ENCODE measurements around the gene ATG13. TPM values are rescaled to one million over a fixed set of nuclear protein-coding genes. Genes with fewer than 3 reads are reported as not detected.

Gene ATG13
- total and polyA plus RNA-seq, 4 donors = 36.3 to 49.9 (median 41.2) TPM

DNA sequence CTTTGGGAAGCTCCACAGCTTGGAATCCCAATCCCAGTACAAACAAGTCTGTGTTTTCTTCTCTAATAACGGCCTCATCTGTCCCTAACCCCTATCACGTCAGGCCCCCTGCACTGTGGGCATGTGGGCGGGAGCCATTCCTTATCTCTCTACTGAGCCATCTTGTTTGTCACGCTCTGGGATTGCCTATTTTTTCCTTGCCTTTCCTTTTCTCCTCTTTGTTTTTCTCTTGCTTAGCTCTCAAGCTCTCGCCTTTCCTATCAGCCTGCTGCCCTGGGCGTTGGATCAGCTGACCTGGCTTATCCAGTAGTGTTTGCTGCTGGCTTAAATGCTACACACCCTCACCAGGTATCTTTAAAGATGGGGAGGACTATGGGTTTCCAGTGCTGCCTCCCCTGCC is 47.3 kb downstream of the ATG13 start:
- no peak for TF ChIP-seq HNF4A (conservative IDR thresholded peaks at IDR 0.05)
- TF ChIP-seq, protein P1, sequence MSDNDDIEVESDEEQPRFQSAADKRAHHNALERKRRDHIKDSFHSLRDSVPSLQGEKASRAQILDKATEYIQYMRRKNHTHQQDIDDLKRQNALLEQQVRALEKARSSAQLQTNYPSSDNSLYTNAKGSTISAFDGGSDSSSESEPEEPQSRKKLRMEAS (IDR thresholded peaks at IDR 0.05) = no peak
- 83% methylated on average over 6 of the region's 6 CpGs for WGBS
- Histone ChIP-seq H3K27me3 (ENCODE audit: control insufficient read depth in 4 of 4, insufficient read depth in 4 of 4, low read length in 3 of 4) (no peaks in the 10 kb centered on the region), H3K4me3 (ENCODE audit: low read depth in 1 of 3, low read length in 3 of 3) (no peak overlapping the region), H3K4me1 (ENCODE audit: control insufficient read depth in 4 of 4, insufficient read depth in 4 of 4, low read length in 3 of 4) (peaks cover 0 to 2% (median 2%) of the 10 kb centered on the region in 4 donors), H3K9me3 (ENCODE audit: control insufficient read depth in 4 of 4, low read length in 3 of 4) (no peaks in the 10 kb centered on the region), H3K27ac (ENCODE audit: low read depth in 1 of 2, low read length in 2 of 2) (no peak overlapping the region), H3K36me3 (ENCODE audit: control insufficient read depth in 4 of 4, insufficient read depth in 3 of 4, low read depth in 1 of 4, low read length in 3 of 4) (peaks cover 15 to 76% (median 62%) of the 10 kb centered on the region in 4 donors), H3K9ac (ENCODE audit: low read depth in 1 of 2, low read length in 2 of 2) (no peak overlapping the region)
- no peak for DNase-seq (ENCODE audit: low spot score)

DNA sequence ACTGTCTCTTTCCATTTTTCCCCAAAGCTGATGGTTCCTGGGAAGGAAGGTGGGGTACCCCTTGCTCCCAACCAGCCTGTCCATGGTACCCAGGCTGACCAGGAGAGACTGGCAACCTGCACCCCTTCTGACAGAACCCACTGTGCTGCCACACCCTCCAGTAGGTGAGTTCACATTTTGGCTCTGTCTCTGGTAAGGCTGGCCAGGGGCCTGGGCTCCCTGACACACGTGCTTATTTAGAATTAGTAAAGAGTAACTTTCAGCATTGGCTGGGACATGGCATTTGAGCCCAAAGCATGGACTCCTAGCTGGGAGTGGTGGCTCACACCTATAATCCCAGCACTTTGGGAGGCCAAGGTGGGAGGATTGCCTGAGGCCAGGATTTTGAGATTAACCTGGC is 48.0 kb downstream of the ATG13 start:
- no peak for DNase-seq (ENCODE audit: low spot score)
- WGBS = 88% methylated on average over 1 of the region's 1 CpG
- H3K36me3 ChIP-seq (ENCODE audit: control insufficient read depth in 4 of 4, insufficient read depth in 3 of 4, low read depth in 1 of 4, low read length in 3 of 4) = peaks cover 15 to 74% (median 62%) of the 10 kb centered on the region in 4 donors
- no peak overlapping the region for H3K4me3 ChIP-seq (ENCODE audit: low read depth in 1 of 3, low read length in 3 of 3)
- no peaks in the 10 kb centered on the region for H3K9me3 ChIP-seq (ENCODE audit: control insufficient read depth in 4 of 4, low read length in 3 of 4)
- H3K27me3 ChIP-seq (ENCODE audit: control insufficient read depth in 4 of 4, insufficient read depth in 4 of 4, low read length in 3 of 4) = no peaks in the 10 kb centered on the region
- TF ChIP-seq, protein P2, sequence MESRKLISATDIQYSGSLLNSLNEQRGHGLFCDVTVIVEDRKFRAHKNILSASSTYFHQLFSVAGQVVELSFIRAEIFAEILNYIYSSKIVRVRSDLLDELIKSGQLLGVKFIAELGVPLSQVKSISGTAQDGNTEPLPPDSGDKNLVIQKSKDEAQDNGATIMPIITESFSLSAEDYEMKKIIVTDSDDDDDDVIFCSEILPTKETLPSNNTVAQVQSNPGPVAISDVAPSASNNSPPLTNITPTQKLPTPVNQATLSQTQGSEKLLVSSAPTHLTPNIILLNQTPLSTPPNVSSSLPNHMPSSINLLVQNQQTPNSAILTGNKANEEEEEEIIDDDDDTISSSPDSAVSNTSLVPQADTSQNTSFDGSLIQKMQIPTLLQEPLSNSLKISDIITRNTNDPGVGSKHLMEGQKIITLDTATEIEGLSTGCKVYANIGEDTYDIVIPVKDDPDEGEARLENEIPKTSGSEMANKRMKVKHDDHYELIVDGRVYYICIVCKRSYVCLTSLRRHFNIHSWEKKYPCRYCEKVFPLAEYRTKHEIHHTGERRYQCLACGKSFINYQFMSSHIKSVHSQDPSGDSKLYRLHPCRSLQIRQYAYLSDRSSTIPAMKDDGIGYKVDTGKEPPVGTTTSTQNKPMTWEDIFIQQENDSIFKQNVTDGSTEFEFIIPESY (IDR thresholded peaks at IDR 0.05) = no peak
- peak overlapping the region in 1 of 2 donors; percentile 11 for H3K27ac ChIP-seq (ENCODE audit: low read depth in 1 of 2, low read length in 2 of 2)
- peaks cover 0 to 2% (median 0%) of the 10 kb centered on the region in 4 donors for H3K4me1 ChIP-seq (ENCODE audit: control insufficient read depth in 4 of 4, insufficient read depth in 4 of 4, low read length in 3 of 4)
- H3K9ac ChIP-seq (ENCODE audit: low read depth in 1 of 2, low read length in 2 of 2) = no peak overlapping the region

DNA sequence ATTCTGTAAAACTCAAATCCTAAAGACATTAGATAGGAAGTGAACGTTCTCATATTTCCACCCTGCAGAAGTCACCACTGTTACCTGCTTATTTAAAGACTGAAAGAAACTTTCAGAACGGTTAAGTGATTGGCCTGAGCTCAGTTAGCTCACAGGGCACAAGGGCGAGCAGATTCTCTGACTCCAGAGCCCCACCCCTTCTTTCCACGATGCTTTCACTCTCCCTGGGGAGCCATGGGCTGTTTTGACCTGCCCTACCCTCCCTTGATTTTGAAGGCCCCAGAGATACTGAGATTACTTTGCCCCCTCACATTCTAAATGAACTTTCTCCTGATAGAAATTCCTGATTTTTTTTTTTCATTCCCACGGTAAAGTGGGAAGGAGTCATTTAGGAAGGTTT is 49.2 kb downstream of the ATG13 start:
- Histone ChIP-seq H3K27ac (ENCODE audit: low read depth in 1 of 2, low read length in 2 of 2) (no peak overlapping the region), H3K4me3 (ENCODE audit: low read depth in 1 of 3, low read length in 3 of 3) (no peak overlapping the region), H3K27me3 (ENCODE audit: control insufficient read depth in 4 of 4, insufficient read depth in 4 of 4, low read length in 3 of 4) (no peaks in the 10 kb centered on the region), H3K4me1 (ENCODE audit: control insufficient read depth in 4 of 4, insufficient read depth in 4 of 4, low read length in 3 of 4) (peaks cover 0 to 2% (median 0%) of the 10 kb centered on the region in 4 donors), H3K9me3 (ENCODE audit: control insufficient read depth in 4 of 4, low read length in 3 of 4) (no peaks in the 10 kb centered on the region), H3K36me3 (ENCODE audit: control insufficient read depth in 4 of 4, insufficient read depth in 3 of 4, low read depth in 1 of 4, low read length in 3 of 4) (peaks cover 18 to 79% (median 67%) of the 10 kb centered on the region in 4 donors), H3K9ac (ENCODE audit: low read depth in 1 of 2, low read length in 2 of 2) (no peak overlapping the region)
- no peak for TF ChIP-seq SP1 (IDR thresholded peaks at IDR 0.05)
- no peak for TF ChIP-seq GABPA (IDR thresholded peaks at IDR 0.05 in 1 of 2, conservative IDR thresholded peaks at IDR 0.05 in 1 of 2)
- WGBS = 79% methylated on average over 5 of the region's 5 CpGs
- no peak for DNase-seq (ENCODE audit: low spot score)

DNA sequence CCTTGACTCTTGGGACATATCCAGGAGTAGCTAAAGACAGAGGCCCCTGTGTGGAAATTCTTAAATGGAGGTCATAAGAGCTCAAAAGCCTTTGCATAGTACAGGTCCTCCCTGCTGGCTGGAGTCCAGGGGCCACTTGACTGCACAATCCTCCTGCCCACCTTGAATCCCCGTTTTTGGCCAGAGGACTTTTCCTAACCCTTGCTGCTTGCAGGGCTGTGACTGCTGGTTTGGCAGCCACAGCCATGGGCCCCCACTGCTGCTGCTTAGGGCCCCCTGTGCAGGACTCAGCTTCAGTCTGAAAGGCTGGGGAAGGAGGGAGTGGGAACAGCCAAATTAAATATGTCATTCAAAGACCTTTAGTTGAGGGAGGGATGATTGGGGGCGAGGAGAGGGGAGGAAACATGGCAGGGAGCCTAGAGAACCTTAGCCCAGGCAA is 49.7 kb downstream of the ATG13 start:
- Histone ChIP-seq H3K9me3 (ENCODE audit: control insufficient read depth in 4 of 4, low read length in 3 of 4) (no peaks in the 10 kb centered on the region), H3K4me3 (ENCODE audit: low read depth in 1 of 3, low read length in 3 of 3) (no peak overlapping the region), H3K4me1 (ENCODE audit: control insufficient read depth in 4 of 4, insufficient read depth in 4 of 4, low read length in 3 of 4) (peaks cover 0 to 2% (median 0%) of the 10 kb centered on the region in 4 donors), H3K36me3 (ENCODE audit: control insufficient read depth in 4 of 4, insufficient read depth in 3 of 4, low read depth in 1 of 4, low read length in 3 of 4) (peaks cover 20 to 79% (median 64%) of the 10 kb centered on the region in 4 donors), H3K9ac (ENCODE audit: low read depth in 1 of 2, low read length in 2 of 2) (no peak overlapping the region), H3K27me3 (ENCODE audit: control insufficient read depth in 4 of 4, insufficient read depth in 4 of 4, low read length in 3 of 4) (no peaks in the 10 kb centered on the region), H3K27ac (ENCODE audit: low read depth in 1 of 2, low read length in 2 of 2) (no peak overlapping the region)
- no peak for DNase-seq (ENCODE audit: low spot score)
- 80% methylated on average over 2 of the region's 2 CpGs for WGBS
- TF ChIP-seq, protein P3, sequence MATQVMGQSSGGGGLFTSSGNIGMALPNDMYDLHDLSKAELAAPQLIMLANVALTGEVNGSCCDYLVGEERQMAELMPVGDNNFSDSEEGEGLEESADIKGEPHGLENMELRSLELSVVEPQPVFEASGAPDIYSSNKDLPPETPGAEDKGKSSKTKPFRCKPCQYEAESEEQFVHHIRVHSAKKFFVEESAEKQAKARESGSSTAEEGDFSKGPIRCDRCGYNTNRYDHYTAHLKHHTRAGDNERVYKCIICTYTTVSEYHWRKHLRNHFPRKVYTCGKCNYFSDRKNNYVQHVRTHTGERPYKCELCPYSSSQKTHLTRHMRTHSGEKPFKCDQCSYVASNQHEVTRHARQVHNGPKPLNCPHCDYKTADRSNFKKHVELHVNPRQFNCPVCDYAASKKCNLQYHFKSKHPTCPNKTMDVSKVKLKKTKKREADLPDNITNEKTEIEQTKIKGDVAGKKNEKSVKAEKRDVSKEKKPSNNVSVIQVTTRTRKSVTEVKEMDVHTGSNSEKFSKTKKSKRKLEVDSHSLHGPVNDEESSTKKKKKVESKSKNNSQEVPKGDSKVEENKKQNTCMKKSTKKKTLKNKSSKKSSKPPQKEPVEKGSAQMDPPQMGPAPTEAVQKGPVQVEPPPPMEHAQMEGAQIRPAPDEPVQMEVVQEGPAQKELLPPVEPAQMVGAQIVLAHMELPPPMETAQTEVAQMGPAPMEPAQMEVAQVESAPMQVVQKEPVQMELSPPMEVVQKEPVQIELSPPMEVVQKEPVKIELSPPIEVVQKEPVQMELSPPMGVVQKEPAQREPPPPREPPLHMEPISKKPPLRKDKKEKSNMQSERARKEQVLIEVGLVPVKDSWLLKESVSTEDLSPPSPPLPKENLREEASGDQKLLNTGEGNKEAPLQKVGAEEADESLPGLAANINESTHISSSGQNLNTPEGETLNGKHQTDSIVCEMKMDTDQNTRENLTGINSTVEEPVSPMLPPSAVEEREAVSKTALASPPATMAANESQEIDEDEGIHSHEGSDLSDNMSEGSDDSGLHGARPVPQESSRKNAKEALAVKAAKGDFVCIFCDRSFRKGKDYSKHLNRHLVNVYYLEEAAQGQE (IDR thresholded peaks at IDR 0.05) = no peak
- no peak for TF ChIP-seq EGR1 (IDR thresholded peaks at IDR 0.05; ENCODE audit: low read depth in 2 of 2)
- TF ChIP-seq, protein P4, sequence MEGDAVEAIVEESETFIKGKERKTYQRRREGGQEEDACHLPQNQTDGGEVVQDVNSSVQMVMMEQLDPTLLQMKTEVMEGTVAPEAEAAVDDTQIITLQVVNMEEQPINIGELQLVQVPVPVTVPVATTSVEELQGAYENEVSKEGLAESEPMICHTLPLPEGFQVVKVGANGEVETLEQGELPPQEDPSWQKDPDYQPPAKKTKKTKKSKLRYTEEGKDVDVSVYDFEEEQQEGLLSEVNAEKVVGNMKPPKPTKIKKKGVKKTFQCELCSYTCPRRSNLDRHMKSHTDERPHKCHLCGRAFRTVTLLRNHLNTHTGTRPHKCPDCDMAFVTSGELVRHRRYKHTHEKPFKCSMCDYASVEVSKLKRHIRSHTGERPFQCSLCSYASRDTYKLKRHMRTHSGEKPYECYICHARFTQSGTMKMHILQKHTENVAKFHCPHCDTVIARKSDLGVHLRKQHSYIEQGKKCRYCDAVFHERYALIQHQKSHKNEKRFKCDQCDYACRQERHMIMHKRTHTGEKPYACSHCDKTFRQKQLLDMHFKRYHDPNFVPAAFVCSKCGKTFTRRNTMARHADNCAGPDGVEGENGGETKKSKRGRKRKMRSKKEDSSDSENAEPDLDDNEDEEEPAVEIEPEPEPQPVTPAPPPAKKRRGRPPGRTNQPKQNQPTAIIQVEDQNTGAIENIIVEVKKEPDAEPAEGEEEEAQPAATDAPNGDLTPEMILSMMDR (IDR thresholded peaks at IDR 0.05; ENCODE audit: low read depth, low read length, missing input control) = no peak
- TF ChIP-seq YY1 (IDR thresholded peaks at IDR 0.05) = no peak
- no peak for TF ChIP-seq RAD21 (IDR thresholded peaks at IDR 0.05)
- no peak for TF ChIP-seq FOXA1 (IDR thresholded peaks at IDR 0.05)
- TF ChIP-seq TAF1 (conservative IDR thresholded peaks at IDR 0.05) = no peak
- TF ChIP-seq, protein P1 (IDR thresholded peaks at IDR 0.05) = no peak
- no peak for TF ChIP-seq RXRA (IDR thresholded peaks at IDR 0.05)
- no peak for TF ChIP-seq HNF4A (conservative IDR thresholded peaks at IDR 0.05)
- TF ChIP-seq, protein P5, sequence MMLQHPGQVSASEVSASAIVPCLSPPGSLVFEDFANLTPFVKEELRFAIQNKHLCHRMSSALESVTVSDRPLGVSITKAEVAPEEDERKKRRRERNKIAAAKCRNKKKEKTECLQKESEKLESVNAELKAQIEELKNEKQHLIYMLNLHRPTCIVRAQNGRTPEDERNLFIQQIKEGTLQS (IDR thresholded peaks at IDR 0.05) = no peak
- TF ChIP-seq HNF4G (IDR thresholded peaks at IDR 0.05) = no peak
- TF ChIP-seq JUND (IDR thresholded peaks at IDR 0.05) = no peak
- no peak for TF ChIP-seq GABPA (IDR thresholded peaks at IDR 0.05 in 1 of 2, conservative IDR thresholded peaks at IDR 0.05 in 1 of 2)

All from liver (tissue), 9 donors.